RWPE2 (cell line): ENCODE data around the gene PACSIN2.

ENCODE experiments used
- ATAC-seq: fragments of 200-7000 bp; cut with Tn5 transposase; 3 replicates; pipeline ENCODE4 v1.9.1; 2021; ENCODE audit warnings: low read depth
- DNase-seq: peaks from one replicate; pipeline ENCODE4 v3.0.0-alpha.2; 2020; ENCODE audit warnings: low spot score
- H3K27ac ChIP-seq: fragments of 450-650 bp; 2 replicates; pipeline ENCODE4 v1.5.1; 2017; ENCODE audit warnings: mild to moderate bottlenecking; ENCODE audit not compliant: poor library complexity, severe bottlenecking
- H3K27me3 ChIP-seq: fragments of 250-450 bp; sonication (Bioruptor Pico); 2 replicates; pipeline ENCODE4 v1.5.1; 2021; ENCODE audit warnings: mild to moderate bottlenecking, moderate library complexity; ENCODE audit not compliant: insufficient read depth, poor library complexity, severe bottlenecking
- H3K36me3 ChIP-seq: fragments of 250-450 bp; sonication (Bioruptor Pico); 2 replicates; pipeline ENCODE4 v1.5.1; 2020; ENCODE audit warnings: low read depth, mild to moderate bottlenecking, moderate library complexity
- H3K4me1 ChIP-seq: fragments of 250-450 bp; sonication (Bioruptor Pico); 2 replicates; pipeline ENCODE4 v1.5.1; 2021; ENCODE audit warnings: mild to moderate bottlenecking, moderate library complexity; ENCODE audit not compliant: insufficient read depth, poor library complexity, severe bottlenecking
- H3K4me3 ChIP-seq: fragments of 250-450 bp; sonication (Bioruptor Pico); 2 replicates; pipeline ENCODE4 v1.5.1; 2021; ENCODE audit warnings: mild to moderate bottlenecking, moderate library complexity; ENCODE audit not compliant: severe bottlenecking
- H3K9me3 ChIP-seq: fragments of 250-450 bp; sonication (Bioruptor Pico); 2 replicates; pipeline ENCODE4 v1.5.1; 2021; ENCODE audit warnings: mild to moderate bottlenecking, moderate library complexity; ENCODE audit not compliant: severe bottlenecking
- TF ChIP-seq, protein P1 (sequence below): fragments of 450-650 bp; IDR thresholded peaks from one replicate; pipeline ENCODE4 v1.5.1; 2017; ENCODE audit warnings: mild to moderate bottlenecking, moderate library complexity; ENCODE audit not compliant: poor library complexity, severe bottlenecking

The PACSIN2 gene

GRCh38 chr22:42862045-42862734 lies 152.8 kb downstream of the PACSIN2 start:
- H3K9me3 ChIP-seq: no peaks in the 10 kb centered on the region
- peak overlapping the region; percentile 87 for H3K27ac ChIP-seq
- no peaks in the 10 kb centered on the region for H3K36me3 ChIP-seq
- H3K27me3 ChIP-seq: no peaks in the 10 kb centered on the region
- peak; percentile 60 for ATAC-seq
- peaks cover 17% of the 10 kb centered on the region for H3K4me1 ChIP-seq
- DNase-seq: no peak
- TF ChIP-seq, protein P1, sequence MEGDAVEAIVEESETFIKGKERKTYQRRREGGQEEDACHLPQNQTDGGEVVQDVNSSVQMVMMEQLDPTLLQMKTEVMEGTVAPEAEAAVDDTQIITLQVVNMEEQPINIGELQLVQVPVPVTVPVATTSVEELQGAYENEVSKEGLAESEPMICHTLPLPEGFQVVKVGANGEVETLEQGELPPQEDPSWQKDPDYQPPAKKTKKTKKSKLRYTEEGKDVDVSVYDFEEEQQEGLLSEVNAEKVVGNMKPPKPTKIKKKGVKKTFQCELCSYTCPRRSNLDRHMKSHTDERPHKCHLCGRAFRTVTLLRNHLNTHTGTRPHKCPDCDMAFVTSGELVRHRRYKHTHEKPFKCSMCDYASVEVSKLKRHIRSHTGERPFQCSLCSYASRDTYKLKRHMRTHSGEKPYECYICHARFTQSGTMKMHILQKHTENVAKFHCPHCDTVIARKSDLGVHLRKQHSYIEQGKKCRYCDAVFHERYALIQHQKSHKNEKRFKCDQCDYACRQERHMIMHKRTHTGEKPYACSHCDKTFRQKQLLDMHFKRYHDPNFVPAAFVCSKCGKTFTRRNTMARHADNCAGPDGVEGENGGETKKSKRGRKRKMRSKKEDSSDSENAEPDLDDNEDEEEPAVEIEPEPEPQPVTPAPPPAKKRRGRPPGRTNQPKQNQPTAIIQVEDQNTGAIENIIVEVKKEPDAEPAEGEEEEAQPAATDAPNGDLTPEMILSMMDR: no peak
- no peak overlapping the region for H3K4me3 ChIP-seq

DNA sequence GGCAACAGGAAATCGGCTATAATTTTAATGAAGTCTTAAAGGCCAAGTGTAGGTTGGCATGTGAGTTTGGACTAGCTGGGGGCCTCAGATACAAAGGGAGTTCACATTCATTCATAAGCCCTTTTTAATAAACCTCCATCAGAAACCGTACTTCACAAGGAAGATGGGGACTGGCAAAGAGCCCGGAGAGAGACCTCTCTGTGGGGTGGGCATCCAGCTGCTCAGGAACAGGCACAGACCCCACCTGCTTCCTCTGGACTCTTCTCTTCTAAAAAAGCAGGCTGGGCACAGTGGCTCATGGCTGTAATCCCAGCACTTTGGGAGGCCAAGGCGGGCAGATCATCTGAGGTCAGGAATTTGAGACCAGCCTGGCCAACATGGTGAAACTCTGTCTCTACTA lies 154.0 kb downstream of the PACSIN2 start:
- Histone ChIP-seq H3K27ac (peak overlapping the region; percentile 87), H3K4me1 (peaks cover 17% of the 10 kb centered on the region), H3K9me3 (no peaks in the 10 kb centered on the region), H3K4me3 (no peak overlapping the region), H3K36me3 (no peaks in the 10 kb centered on the region), H3K27me3 (no peaks in the 10 kb centered on the region)
- DNase-seq: no peak
- ATAC-seq: no peak
- TF ChIP-seq, protein P1: no peak

DNA sequence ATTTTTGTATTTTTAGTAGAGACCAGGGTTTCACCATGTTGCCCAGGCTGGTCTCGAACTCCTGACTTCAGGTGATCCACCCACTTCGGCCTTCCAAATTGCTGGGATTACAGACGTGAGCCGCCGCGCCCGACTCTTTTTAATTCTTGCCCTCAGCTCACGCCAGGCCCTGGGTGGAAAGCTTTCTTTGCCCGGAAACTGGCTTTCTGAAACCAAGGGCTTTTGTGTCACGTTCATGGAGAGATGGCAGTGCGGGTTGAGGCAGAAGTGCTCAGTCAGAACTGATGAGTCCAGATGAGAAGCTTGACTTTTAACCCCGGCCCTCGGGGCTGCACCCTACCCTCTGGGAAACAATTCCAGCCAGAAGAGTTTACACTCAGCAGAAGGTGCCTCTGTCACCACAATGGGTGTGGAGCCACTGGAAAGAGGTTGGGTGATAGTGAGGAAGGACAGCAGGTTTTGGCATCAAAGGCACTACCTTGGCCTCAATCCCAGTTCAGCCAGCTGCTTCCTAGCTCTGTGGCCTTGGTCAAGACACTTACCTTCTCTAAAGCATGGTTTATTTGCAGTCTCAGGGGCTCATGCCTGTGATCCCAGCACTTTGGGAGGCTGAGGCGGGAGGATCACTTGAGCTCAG lies 157.0 kb downstream of the PACSIN2 start:
- Histone ChIP-seq H3K4me1 (peaks cover 21% of the 10 kb centered on the region), H3K36me3 (no peaks in the 10 kb centered on the region), H3K4me3 (no peak overlapping the region), H3K27ac (peak overlapping the region; percentile 73), H3K9me3 (no peaks in the 10 kb centered on the region), H3K27me3 (no peaks in the 10 kb centered on the region)
- TF ChIP-seq, protein P1: no peak
- no peak for DNase-seq
- ATAC-seq: no peak

- H3K27me3 ChIP-seq: no peaks in the 10 kb centered on the region
- H3K36me3 ChIP-seq: no peaks in the 10 kb centered on the region
- H3K9me3 ChIP-seq: no peaks in the 10 kb centered on the region
- DNase-seq (peak; percentile 89), ATAC-seq (peak; percentile 81)
- H3K27ac ChIP-seq: peak within 1 kb of the TSS; percentile 73
- peak within 1 kb of the TSS; percentile 63 for H3K4me3 ChIP-seq
- TF ChIP-seq, protein P1: no peak
- peaks cover 16% of the 10 kb centered on the region for H3K4me1 ChIP-seq
Measured at GRCh38 chr22:42856865-42857704, 157.9 kb downstream of the PACSIN2 start, which contains the start of gene ARFGAP3. ARFGAP3 (minus strand) TSS chr22:42857273; CDS start chr22:42857182, 91 bp downstream.
